GM12891 (cell line): ENCODE measurements around the gene CETN2. TPM values are rescaled to one million over a fixed set of nuclear protein-coding genes. Genes with fewer than 3 reads are reported as not detected.
A peak's percentile ranks its signal among the peaks of the same experiment; 100 is the strongest.

Experiments used
- DNase-seq: peaks from one replicate; pipeline ENCODE4 v3.0.0; 2011; ENCODE audit warnings: low spot score; ENCODE audit not compliant: insufficient read length
- FAIRE-seq: peaks from 2 replicates; lab custom pipeline; 2011; peaks lifted over from hg19 to GRCh38; lab: Jason Lieb, UNC
- PAX5 ChIP-seq: IDR thresholded peaks from 2 replicates; pipeline ENCODE4 v1.6.1; 2011; ENCODE audit warnings: low read length, moderate library complexity, mild to moderate bottlenecking; ENCODE audit not compliant: insufficient read depth, severe bottlenecking
- POLR2A ChIP-seq: IDR thresholded peaks from 2 replicates; pipeline ENCODE4 v1.6.1; 2011; ENCODE audit warnings: low read depth, low read length, control low read depth
- POLR2AphosphoS5 ChIP-seq: IDR thresholded peaks from 2 replicates; pipeline ENCODE4 v1.6.1; 2011; ENCODE audit warnings: low read depth, low read length, control low read depth
- POU2F2 ChIP-seq: IDR thresholded peaks from 2 replicates; pipeline ENCODE4 v1.6.1; 2011; ENCODE audit warnings: low read depth, mild to moderate bottlenecking, control low read depth, low read length, moderate library complexity
- SPI1 ChIP-seq: IDR thresholded peaks from 2 replicates; pipeline ENCODE4 v1.6.1; 2011; ENCODE audit warnings: low read depth, low read length, control low read depth
- TAF1 ChIP-seq: IDR thresholded peaks from 2 replicates; pipeline ENCODE4 v1.6.1; 2011; ENCODE audit warnings: low read depth, low read length, control low read depth
- polyA plus RNA-seq: library from polyadenylated mRNA; unstranded; fragments of >200 nt; gene quantifications from one replicate; pipeline ENCODE4 v1.2.1, GENCODE V29; 2012; ENCODE audit warnings: low read depth, missing spikeins, inconsistent platforms; ENCODE audit not compliant: missing spikeins

CETN2 gene
- polyA plus RNA-seq: 17.4 TPM

GRCh38 chrX:152830312-152831305 is at the start of gene CETN2, which contains the start of gene NSDHL:
CETN2 (minus strand) TSS chrX:152830757; CDS start chrX:152830710, 47 bp downstream.
NSDHL (plus strand) TSS chrX:152831063; CDS start chrX:152846325, 15,262 bp downstream.
- TF ChIP-seq POLR2A (peak; percentile 72), POLR2AphosphoS5 (no peak), TAF1 (0 out of 2 replicates have a peak, but pooled peaks have one; percentile 36), POU2F2 (no peak), SPI1 (no peak)
- DNase-seq (peak; percentile 85), FAIRE-seq (peak; percentile 99)

GRCh38 chrX:152878976-152879755 is 48.6 kb upstream of the CETN2 start:
- FAIRE-seq: no peak
- TF ChIP-seq POLR2AphosphoS5 (no peak), PAX5 (no peak), SPI1 (no peak), POLR2A (no peak), POU2F2 (no peak), TAF1 (no peak)
- DNase-seq: no peak

DNA sequence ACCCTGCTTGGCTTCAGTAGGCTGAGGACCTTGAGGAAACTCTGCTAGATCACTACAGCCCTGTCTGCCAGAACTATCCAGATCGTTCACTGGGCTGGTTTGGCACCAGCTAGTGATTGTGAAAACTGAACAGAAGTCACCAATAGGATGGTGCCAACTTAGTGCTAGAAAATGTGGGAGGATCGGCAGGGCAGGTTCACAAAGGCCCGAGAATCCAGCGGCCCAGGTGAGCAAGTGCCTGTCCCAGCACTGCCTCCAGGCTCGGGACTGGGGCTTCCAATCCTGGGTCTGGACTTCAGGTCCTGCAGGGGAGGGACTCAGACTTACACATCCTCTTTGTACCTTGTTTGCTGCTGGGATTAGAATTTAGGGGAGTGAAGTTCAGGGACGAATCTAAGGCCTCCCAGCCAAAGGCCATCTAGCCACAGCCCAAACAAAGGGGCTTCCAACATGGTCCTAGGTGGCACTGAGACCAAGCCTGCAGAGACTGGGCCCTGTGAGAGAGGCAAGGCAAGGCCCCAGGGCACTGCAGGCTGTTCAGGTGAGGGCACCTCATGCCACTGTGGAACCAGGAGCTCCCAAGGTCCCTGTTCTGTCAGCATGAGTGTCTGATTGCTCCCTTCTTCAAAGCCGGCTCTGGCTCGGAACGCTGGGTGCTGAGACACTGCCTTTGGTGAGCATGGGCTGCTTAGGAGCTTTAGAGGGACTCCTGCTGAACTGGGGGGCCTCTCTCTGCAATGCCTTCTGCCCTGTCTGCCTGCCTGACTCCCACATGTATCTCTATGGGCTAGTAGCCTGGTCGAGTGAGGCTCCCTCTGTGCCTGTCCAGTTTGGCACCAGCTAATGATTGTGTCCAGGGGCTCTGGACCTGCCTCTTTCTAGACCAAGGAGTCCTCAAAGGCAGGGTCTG is 46.6 kb upstream of the CETN2 start:
- FAIRE-seq (no peak), DNase-seq (no peak)
- no peak for TF ChIP-seq POU2F2

GRCh38 chrX:152873361-152873760 is 42.8 kb upstream of the CETN2 start:
- FAIRE-seq: no peak
- TF ChIP-seq SPI1: no peak
- TF ChIP-seq PAX5: no peak
- TF ChIP-seq TAF1: no peak
- TF ChIP-seq POLR2AphosphoS5: no peak
- TF ChIP-seq POU2F2: no peak
- no peak for TF ChIP-seq POLR2A
- DNase-seq: no peak

DNA sequence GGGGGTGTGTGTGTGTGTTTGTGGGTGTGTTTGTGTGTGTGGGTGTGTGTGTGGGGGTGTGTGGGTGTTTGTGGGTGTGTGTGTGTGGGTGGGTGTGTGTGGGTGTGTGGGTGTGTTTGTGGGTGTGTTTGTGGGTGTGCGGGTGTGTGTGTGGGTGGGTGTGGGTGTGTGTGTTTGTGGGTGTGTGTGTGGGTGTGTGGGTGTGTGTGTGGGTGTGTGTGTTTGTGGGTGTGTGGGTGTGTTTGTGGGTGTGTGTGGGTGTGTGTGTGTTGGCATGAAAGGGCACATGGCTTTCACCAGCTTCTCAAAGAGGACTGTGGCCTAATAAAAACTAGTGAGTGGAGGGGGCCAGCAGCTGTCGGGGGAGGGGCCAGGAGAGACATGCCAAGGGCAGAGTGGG is 42.0 kb upstream of the CETN2 start:
- DNase-seq: no peak

GRCh38 chrX:152871260-152871659 is 40.7 kb upstream of the CETN2 start:
- TF ChIP-seq SPI1 (no peak), TAF1 (no peak), POLR2AphosphoS5 (no peak), POU2F2 (no peak), PAX5 (no peak), POLR2A (no peak)
- FAIRE-seq (no peak), DNase-seq (no peak)

More for the DNA sequence above, 42.0 kb upstream of the CETN2 start:
- FAIRE-seq: no peak
- no peak for TF ChIP-seq POLR2A
- no peak for TF ChIP-seq POU2F2
- TF ChIP-seq POLR2AphosphoS5: no peak
- TF ChIP-seq TAF1: no peak
- TF ChIP-seq SPI1: no peak
- TF ChIP-seq PAX5: no peak

- DNase-seq (no peak), FAIRE-seq (no peak)
- TF ChIP-seq POLR2A (no peak), POLR2AphosphoS5 (no peak), POU2F2 (no peak), TAF1 (no peak), SPI1 (no peak), PAX5 (no peak)
These were observed 39.4 kb upstream of the CETN2 start for GRCh38 chrX:152869972-152870371.

GRCh38 chrX:152866386-152866785 is 35.8 kb upstream of the CETN2 start:
- TF ChIP-seq POLR2A (no peak), SPI1 (no peak), TAF1 (no peak), POU2F2 (no peak)
- no peak for FAIRE-seq
- DNase-seq: no peak
